Panc1 (cell line): Measurements from ENCODE around the gene SCGB1A1.

Source experiments
- TF ChIP-seq, protein P1 (sequence below): fragments of 450-650 bp; IDR thresholded peaks from 2 replicates; pipeline ENCODE4 v1.5.1; 2017; ENCODE audit warnings: mild to moderate bottlenecking
- TF ChIP-seq, protein P2 (sequence below), 2 experiments: IDR thresholded peaks; 2 replicates each; pipeline ENCODE4 v1.6.1; 2011 to 2012; ENCODE audit warnings: low read depth in 2 of 2, control low read depth in 1 of 2, low read length in 1 of 2, mild to moderate bottlenecking in 1 of 2, moderate library complexity in 1 of 2; ENCODE audit not compliant: insufficient read depth in 1 of 2

DNA sequence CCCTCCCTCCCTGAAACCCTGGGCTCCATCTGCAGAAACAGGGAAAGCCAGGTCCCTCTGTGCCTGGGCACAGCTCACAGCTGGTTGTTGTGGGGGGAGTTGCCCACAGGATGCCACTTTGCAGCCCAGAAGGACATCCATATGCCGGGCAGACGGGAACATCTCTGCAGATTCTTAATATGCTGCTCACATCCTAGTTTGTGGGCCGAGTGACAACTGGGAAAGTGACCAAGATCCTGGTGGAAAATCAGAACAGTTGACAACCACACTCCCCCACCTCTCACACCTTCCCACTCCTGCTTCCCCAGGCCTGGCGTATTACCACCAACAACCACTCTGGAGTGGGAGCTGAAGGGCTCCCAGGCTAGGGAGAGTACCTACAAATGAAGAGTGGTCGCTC is 7.3 kb upstream of the SCGB1A1 start:
- TF ChIP-seq, protein P1, sequence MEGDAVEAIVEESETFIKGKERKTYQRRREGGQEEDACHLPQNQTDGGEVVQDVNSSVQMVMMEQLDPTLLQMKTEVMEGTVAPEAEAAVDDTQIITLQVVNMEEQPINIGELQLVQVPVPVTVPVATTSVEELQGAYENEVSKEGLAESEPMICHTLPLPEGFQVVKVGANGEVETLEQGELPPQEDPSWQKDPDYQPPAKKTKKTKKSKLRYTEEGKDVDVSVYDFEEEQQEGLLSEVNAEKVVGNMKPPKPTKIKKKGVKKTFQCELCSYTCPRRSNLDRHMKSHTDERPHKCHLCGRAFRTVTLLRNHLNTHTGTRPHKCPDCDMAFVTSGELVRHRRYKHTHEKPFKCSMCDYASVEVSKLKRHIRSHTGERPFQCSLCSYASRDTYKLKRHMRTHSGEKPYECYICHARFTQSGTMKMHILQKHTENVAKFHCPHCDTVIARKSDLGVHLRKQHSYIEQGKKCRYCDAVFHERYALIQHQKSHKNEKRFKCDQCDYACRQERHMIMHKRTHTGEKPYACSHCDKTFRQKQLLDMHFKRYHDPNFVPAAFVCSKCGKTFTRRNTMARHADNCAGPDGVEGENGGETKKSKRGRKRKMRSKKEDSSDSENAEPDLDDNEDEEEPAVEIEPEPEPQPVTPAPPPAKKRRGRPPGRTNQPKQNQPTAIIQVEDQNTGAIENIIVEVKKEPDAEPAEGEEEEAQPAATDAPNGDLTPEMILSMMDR = no peak
- TF ChIP-seq, protein P2, sequence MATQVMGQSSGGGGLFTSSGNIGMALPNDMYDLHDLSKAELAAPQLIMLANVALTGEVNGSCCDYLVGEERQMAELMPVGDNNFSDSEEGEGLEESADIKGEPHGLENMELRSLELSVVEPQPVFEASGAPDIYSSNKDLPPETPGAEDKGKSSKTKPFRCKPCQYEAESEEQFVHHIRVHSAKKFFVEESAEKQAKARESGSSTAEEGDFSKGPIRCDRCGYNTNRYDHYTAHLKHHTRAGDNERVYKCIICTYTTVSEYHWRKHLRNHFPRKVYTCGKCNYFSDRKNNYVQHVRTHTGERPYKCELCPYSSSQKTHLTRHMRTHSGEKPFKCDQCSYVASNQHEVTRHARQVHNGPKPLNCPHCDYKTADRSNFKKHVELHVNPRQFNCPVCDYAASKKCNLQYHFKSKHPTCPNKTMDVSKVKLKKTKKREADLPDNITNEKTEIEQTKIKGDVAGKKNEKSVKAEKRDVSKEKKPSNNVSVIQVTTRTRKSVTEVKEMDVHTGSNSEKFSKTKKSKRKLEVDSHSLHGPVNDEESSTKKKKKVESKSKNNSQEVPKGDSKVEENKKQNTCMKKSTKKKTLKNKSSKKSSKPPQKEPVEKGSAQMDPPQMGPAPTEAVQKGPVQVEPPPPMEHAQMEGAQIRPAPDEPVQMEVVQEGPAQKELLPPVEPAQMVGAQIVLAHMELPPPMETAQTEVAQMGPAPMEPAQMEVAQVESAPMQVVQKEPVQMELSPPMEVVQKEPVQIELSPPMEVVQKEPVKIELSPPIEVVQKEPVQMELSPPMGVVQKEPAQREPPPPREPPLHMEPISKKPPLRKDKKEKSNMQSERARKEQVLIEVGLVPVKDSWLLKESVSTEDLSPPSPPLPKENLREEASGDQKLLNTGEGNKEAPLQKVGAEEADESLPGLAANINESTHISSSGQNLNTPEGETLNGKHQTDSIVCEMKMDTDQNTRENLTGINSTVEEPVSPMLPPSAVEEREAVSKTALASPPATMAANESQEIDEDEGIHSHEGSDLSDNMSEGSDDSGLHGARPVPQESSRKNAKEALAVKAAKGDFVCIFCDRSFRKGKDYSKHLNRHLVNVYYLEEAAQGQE (IDR thresholded peaks at IDR 0.05; ENCODE audit: insufficient read depth in 1 of 2, low read depth in 2 of 2, low read length in 1 of 2) = no peak
